GM18951 (cell line): ENCODE results near the gene CABP1.

Source experiments
- POLR2A ChIP-seq: IDR thresholded peaks from 4 replicates; pipeline ENCODE4 v1.6.1; 2011; ENCODE audit warnings: mild to moderate bottlenecking; ENCODE audit not compliant: insufficient read length, insufficient read depth; ENCODE audit errors: extremely low read depth
- in situ Hi-C: fragments of 300-500 bp; cut with MboI; formaldehyde crosslinking; loops from one replicate; pipeline ENCODE4 v1.12.0; 2022; ENCODE audit warnings: low sequenced_read_pairs, mixed read lengths, inconsistent platforms; ENCODE audit not compliant: unreplicated experiment

The CABP1 gene

GRCh38 chr12:120702637-120703036 lies 62.2 kb downstream of the CABP1 start:
- in situ Hi-C loops: no loop called here
- no peak for TF ChIP-seq POLR2A

DNA sequence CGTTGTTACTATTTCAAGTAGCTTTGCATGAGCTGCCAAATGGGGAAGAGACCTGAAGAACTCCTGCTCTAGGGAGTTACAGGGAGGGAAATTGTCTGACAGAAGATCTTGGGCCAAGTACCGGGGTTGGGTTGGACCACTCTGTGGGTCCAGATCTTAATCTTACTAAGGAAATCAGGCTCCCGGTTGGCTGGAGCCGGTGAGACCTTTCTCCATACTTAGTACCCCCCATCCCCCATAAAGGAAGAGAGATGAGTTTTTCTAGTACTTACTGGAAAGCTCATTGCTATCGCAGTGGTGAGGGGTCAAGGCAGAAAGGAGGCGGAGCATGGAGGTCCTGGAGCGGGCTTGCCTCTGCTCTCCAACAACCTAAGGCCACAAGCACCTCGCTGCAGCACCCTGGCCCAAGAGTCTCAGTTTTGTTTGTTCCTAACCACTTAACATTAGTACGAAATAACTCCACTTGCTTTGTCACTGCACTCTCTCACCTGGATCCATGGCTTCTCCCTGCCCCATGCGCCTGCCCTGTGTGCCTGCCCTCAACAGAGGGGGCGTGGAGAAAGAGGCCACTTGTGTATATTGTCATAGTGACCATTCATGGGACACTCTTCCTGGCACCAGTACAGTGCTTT lies 63.0 kb downstream of the CABP1 start:
- no peak for TF ChIP-seq POLR2A
- in situ Hi-C loops: no loop called here

- in situ Hi-C loops: no loop called here
- no peak for TF ChIP-seq POLR2A
Observed at GRCh38 chr12:120705618-120706017, 65.2 kb downstream of the CABP1 start.

DNA sequence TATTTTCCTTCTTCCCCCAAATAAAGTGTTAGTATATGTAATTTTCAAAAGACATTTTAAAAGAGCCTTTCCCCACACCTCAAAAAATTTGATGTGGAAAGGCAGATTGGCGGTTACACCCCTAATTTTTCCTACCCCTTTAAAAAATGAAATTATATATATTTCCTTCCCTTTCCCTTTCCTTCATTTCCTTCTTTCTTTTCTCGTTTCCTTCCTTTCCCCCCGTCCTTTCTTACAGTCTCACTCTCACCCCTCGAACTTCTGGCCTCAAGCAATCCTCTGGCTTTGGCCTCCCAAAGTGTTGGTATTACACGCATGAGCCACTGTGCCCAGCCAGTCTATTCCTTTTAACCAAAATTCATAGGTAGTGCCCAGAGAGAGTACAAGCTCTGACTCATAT lies 65.6 kb downstream of the CABP1 start:
- in situ Hi-C loops: no loop called here
- no peak for TF ChIP-seq POLR2A

- in situ Hi-C loops: no loop called here
- TF ChIP-seq POLR2A: no peak
Observed at GRCh38 chr12:120708651-120709050, 68.2 kb downstream of the CABP1 start.

GRCh38 chr12:120710031-120710804 lies 69.8 kb downstream of the CABP1 start, which contains the start of gene UNC119B:
UNC119B (plus strand) TSS chr12:120710458; CDS start chr12:120710475, 17 bp downstream.
- in situ Hi-C loops: loop anchor here (10.0 kb wide), 1 partner anchor 65 kb away; the partner anchor contains the start of gene CABP1
- TF ChIP-seq POLR2A: peak; percentile 66

- TF ChIP-seq POLR2A: no peak
- in situ Hi-C loops: loop anchor here (10.0 kb wide), 1 partner anchor 66 kb away; the partner anchor contains the start of gene CABP1
Observed at GRCh38 chr12:120710805-120711296, 70.4 kb downstream of the CABP1 start.

GRCh38 chr12:120711411-120711810 lies 71.0 kb downstream of the CABP1 start:
- in situ Hi-C loops: loop anchor here (10.0 kb wide), 1 partner anchor 67 kb away; the partner anchor contains the start of gene CABP1
- no peak for TF ChIP-seq POLR2A

DNA sequence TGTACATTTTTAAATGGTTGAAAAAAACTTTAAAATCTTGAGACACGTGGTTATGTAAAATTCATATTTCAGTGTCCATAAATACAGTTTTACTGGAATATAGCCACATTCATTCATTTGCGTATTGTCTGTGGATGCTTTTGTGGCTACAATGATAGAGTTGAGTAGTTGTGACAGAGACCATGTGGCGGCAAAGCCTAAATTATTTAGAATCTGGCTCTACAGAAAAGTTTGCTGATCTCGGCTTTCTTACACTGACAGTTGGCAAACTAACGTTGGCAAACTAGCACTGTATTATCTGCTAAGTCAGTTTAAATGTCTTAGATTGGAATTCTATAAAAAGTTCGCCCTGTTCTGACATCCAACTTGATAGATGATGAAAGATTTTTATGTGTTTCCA lies 72.2 kb downstream of the CABP1 start:
- in situ Hi-C loops: loop anchor here (10.0 kb wide), 1 partner anchor 68 kb away; the partner anchor contains the start of gene CABP1
- TF ChIP-seq POLR2A: no peak

DNA sequence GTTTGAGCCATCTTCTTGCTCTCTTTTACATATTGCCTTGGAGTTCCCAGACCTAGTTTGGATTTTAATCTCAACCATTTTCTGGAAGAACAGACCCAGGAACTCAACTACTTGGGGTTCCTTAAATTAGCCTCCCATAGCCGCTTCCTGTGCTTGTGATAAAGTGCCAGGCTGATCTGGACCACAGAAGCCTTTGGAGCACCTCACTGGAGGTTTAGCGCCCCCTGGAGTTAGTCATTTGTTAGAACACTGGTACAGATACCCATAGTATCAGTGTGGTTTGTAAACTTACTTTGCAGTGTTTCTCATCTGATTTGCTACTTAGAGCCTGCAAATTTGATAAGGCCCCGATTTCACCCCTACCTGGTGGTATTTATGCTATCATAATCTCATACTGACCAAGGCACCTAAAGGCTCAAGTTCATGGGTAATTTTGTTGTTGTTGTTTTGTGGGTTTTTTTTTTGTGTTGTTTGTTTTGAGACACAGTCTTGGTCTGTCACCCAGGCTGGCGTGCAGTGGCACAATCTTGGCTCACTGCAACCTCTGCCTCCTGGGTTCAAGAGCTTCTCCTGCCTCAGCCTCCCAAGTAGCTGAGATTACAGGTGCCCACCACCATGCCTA lies 73.5 kb downstream of the CABP1 start:
- no peak for TF ChIP-seq POLR2A
- in situ Hi-C loops: loop anchor here (10.0 kb wide), 1 partner anchor 69 kb away; the partner anchor contains the start of gene CABP1
